SK-N-SH treated with all-trans-retinoic acid at 6 μM for 48 hours (cell line): ENCODE data around the gene CAST.
A peak's percentile ranks its signal among the peaks of the same experiment; 100 is the strongest.

Experiments
- ATAC-seq: fragments of 200-7000 bp; cut with Tn5 transposase; 3 replicates; pipeline ENCODE4 v1.9.1; 2020; ENCODE audit warnings: mild to moderate bottlenecking, moderate library complexity
- ARNTL ChIP-seq: fragments of 450-650 bp; formaldehyde crosslinking; IDR thresholded peaks from 2 replicates; pipeline ENCODE4 v1.5.0; 2020; ENCODE audit warnings: low read depth, mild to moderate bottlenecking, moderate library complexity, borderline replicate concordance
- ESRRG ChIP-seq: fragments of 250-450 bp; sonication (Bioruptor Pico); IDR thresholded peaks from 2 replicates; pipeline ENCODE4 v1.6.1; 2021; ENCODE audit warnings: mild to moderate bottlenecking
- GLIS3 ChIP-seq: fragments of 250-450 bp; sonication (Bioruptor Pico); IDR thresholded peaks from 2 replicates; pipeline ENCODE4 v1.5.0; 2020; ENCODE audit warnings: mild to moderate bottlenecking, moderate library complexity
- ISL1 ChIP-seq: fragments of 250-450 bp; sonication (Bioruptor Pico); IDR thresholded peaks from 2 replicates; pipeline ENCODE4 v2.1.2; 2022; ENCODE audit warnings: mild to moderate bottlenecking, moderate library complexity
- OSR1 ChIP-seq: fragments of 250-450 bp; sonication (Bioruptor Pico); IDR thresholded peaks from 2 replicates; pipeline ENCODE4 v1.8.0; 2022; ENCODE audit warnings: moderate library complexity, mild to moderate bottlenecking, inconsistent platforms
- PPARA ChIP-seq: fragments of 250-450 bp; sonication (Bioruptor Pico); IDR thresholded peaks from 2 replicates; pipeline ENCODE4 v1.5.0; 2020; ENCODE audit warnings: mild to moderate bottlenecking, borderline replicate concordance
- RARB ChIP-seq: fragments of 250-450 bp; sonication (Bioruptor Pico); IDR thresholded peaks from 2 replicates; pipeline ENCODE4 v1.8.0; 2021; ENCODE audit warnings: mild to moderate bottlenecking, moderate library complexity
- TCF4 ChIP-seq: fragments of 250-450 bp; sonication (Bioruptor Pico); IDR thresholded peaks from 2 replicates; pipeline ENCODE4 v1.8.0; 2021; ENCODE audit warnings: mild to moderate bottlenecking, moderate library complexity, borderline replicate concordance
- TOX ChIP-seq: fragments of 250-450 bp; sonication (Bioruptor Pico); IDR thresholded peaks from 2 replicates; pipeline ENCODE4 v1.8.0; 2021; ENCODE audit warnings: mild to moderate bottlenecking, moderate library complexity, borderline replicate concordance
- ZC3H10 ChIP-seq: fragments of 250-450 bp; sonication (Bioruptor Pico); IDR thresholded peaks from 2 replicates; pipeline ENCODE4 v1.5.1; 2021; ENCODE audit warnings: mild to moderate bottlenecking, moderate library complexity
- ZFP3 ChIP-seq: fragments of 250-450 bp; sonication (Bioruptor Pico); IDR thresholded peaks from 2 replicates; pipeline ENCODE4 v1.5.0; 2020; ENCODE audit warnings: mild to moderate bottlenecking, moderate library complexity
- ZFP30 ChIP-seq: fragments of 450-650 bp; formaldehyde crosslinking; IDR thresholded peaks from 2 replicates; pipeline ENCODE4 v1.5.0; 2022; ENCODE audit warnings: mild to moderate bottlenecking, moderate library complexity
- ZNF565 ChIP-seq: fragments of 450-650 bp; formaldehyde crosslinking; conservative IDR thresholded peaks from 2 replicates; pipeline ENCODE4 v1.5.0; 2020; ENCODE audit warnings: low read depth, mild to moderate bottlenecking, moderate library complexity
- ZNF70 ChIP-seq: fragments of 450-650 bp; formaldehyde crosslinking; IDR thresholded peaks from 2 replicates; pipeline ENCODE4 v1.5.0; 2020; ENCODE audit warnings: mild to moderate bottlenecking, moderate library complexity
- TF ChIP-seq, protein P1 (sequence below): fragments of 250-450 bp; sonication (Bioruptor Pico); IDR thresholded peaks from 2 replicates; pipeline ENCODE4 v1.8.0; 2020; ENCODE audit warnings: mild to moderate bottlenecking, moderate library complexity, borderline replicate concordance
- TF ChIP-seq, protein P2 (sequence below): fragments of 250-450 bp; sonication (Bioruptor Pico); IDR thresholded peaks from 2 replicates; pipeline ENCODE4 v1.8.0; 2021; ENCODE audit warnings: low read depth, mild to moderate bottlenecking, moderate library complexity, borderline replicate concordance
- TF ChIP-seq, protein P3 (sequence below): fragments of 250-450 bp; sonication (Bioruptor Pico); IDR thresholded peaks from 2 replicates; pipeline ENCODE4 v1.5.1; 2020; ENCODE audit warnings: low read depth, mild to moderate bottlenecking, moderate library complexity
- TF ChIP-seq, protein P4 (sequence below): fragments of 250-450 bp; sonication (Bioruptor Pico); IDR thresholded peaks from 2 replicates; pipeline ENCODE4 v1.5.1; 2021; ENCODE audit warnings: mild to moderate bottlenecking, moderate library complexity

The CAST gene

DNA sequence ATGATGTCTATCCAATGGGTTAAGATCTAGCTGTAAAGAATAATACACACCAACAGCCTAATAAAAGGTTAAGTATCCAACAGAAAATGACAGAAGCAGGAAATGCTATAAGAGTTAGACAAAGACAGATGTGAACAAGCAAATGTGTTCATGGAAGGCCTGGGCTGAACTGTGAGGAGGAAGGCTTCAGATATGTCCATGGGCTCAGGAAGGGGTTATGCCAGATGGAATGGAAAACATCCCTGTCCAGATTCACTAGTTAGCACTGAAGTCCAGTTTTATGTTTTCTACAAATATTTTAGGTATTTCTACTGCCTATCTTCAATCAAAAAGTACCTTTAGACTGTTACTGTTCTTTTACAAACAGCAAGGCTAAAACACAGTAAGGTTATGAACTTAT is 118.5 kb downstream of the CAST start:
- peak; percentile 81 for ATAC-seq
- TF ChIP-seq, protein P1, sequence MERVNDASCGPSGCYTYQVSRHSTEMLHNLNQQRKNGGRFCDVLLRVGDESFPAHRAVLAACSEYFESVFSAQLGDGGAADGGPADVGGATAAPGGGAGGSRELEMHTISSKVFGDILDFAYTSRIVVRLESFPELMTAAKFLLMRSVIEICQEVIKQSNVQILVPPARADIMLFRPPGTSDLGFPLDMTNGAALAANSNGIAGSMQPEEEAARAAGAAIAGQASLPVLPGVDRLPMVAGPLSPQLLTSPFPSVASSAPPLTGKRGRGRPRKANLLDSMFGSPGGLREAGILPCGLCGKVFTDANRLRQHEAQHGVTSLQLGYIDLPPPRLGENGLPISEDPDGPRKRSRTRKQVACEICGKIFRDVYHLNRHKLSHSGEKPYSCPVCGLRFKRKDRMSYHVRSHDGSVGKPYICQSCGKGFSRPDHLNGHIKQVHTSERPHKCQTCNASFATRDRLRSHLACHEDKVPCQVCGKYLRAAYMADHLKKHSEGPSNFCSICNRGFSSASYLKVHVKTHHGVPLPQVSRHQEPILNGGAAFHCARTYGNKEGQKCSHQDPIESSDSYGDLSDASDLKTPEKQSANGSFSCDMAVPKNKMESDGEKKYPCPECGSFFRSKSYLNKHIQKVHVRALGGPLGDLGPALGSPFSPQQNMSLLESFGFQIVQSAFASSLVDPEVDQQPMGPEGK, result no peak
- TF ChIP-seq ESRRG (CRISPR knock-in tag) (no peak), ZNF70 (no peak), RARB (CRISPR knock-in tag) (no peak), TOX (no peak), PPARA (CRISPR knock-in tag) (no peak)
- TF ChIP-seq, protein P2, sequence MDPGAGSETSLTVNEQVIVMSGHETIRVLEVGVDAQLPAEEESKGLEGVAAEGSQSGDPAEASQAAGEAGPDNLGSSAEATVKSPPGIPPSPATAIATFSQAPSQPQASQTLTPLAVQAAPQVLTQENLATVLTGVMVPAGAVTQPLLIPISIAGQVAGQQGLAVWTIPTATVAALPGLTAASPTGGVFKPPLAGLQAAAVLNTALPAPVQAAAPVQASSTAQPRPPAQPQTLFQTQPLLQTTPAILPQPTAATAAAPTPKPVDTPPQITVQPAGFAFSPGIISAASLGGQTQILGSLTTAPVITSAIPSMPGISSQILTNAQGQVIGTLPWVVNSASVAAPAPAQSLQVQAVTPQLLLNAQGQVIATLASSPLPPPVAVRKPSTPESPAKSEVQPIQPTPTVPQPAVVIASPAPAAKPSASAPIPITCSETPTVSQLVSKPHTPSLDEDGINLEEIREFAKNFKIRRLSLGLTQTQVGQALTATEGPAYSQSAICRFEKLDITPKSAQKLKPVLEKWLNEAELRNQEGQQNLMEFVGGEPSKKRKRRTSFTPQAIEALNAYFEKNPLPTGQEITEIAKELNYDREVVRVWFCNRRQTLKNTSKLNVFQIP (CRISPR knock-in tag), result no peak
- TF ChIP-seq, protein P3, sequence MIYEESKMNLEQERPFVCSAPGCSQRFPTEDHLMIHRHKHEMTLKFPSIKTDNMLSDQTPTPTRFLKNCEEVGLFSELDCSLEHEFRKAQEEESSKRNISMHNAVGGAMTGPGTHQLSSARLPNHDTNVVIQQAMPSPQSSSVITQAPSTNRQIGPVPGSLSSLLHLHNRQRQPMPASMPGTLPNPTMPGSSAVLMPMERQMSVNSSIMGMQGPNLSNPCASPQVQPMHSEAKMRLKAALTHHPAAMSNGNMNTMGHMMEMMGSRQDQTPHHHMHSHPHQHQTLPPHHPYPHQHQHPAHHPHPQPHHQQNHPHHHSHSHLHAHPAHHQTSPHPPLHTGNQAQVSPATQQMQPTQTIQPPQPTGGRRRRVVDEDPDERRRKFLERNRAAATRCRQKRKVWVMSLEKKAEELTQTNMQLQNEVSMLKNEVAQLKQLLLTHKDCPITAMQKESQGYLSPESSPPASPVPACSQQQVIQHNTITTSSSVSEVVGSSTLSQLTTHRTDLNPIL (CRISPR knock-in tag), result no peak

DNA sequence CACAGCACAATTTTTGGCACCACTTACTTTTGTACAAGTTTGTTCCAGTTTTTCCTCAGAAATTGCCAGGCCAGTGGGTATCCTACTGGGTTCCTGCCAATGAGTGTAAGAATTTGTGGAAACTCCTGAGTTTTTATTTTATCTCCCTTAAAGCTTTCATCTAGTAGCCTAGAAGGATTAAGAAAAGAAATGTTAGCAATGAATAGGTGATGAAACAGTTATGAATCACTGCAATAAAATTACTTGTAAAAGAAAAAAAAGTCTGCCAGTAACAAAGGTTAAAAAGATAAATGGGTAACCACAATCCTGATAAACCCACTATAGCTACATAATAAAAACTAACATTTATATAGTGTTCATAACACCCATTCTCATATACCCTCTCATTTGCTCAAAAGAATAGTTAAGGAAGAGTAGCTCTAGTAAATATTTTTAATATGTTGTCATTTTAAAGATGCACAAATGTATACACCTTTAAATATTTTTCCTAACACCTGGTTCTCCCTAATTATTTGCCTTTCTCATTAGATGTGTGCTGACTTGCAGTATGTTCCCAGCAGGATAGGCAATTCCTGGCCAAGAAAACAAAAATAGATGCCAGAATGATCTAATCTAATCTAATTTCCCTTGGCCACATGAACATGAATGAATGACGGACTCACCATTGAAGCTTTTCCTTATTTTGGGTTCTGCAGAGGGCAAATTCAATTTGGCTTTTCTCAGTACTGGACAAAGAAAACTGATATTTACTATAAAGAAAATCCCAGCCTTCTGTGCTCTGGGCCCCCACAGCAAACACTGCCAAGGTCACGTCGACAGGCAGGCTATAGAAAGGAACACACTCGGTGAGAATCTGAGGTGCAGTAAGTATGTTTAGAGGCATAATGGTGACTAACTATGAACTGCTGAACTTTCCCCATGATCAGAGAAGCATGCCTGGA is 119.1 kb downstream of the CAST start:
- TF ChIP-seq, protein P4, sequence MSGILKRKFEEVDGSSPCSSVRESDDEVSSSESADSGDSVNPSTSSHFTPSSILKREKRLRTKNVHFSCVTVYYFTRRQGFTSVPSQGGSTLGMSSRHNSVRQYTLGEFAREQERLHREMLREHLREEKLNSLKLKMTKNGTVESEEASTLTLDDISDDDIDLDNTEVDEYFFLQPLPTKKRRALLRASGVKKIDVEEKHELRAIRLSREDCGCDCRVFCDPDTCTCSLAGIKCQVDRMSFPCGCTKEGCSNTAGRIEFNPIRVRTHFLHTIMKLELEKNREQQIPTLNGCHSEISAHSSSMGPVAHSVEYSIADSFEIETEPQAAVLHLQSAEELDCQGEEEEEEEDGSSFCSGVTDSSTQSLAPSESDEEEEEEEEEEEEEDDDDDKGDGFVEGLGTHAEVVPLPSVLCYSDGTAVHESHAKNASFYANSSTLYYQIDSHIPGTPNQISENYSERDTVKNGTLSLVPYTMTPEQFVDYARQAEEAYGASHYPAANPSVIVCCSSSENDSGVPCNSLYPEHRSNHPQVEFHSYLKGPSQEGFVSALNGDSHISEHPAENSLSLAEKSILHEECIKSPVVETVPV, result no peak
- no peak for TF ChIP-seq OSR1 (CRISPR knock-in tag)
- TF ChIP-seq, protein P3 (CRISPR knock-in tag), result 0 out of 2 replicates have a peak, but pooled peaks have one; percentile 39
- TF ChIP-seq ESRRG (CRISPR knock-in tag), result no peak
- no peak for TF ChIP-seq ZNF565 (CRISPR knock-in tag)
- TF ChIP-seq ARNTL, result no peak
- no peak for TF ChIP-seq GLIS3 (CRISPR knock-in tag)
- TF ChIP-seq TCF4 (CRISPR knock-in tag), result no peak
- TF ChIP-seq ISL1 (CRISPR knock-in tag), result peak; percentile 41
- TF ChIP-seq, protein P1, result no peak
- peak; percentile 43 for ATAC-seq

DNA sequence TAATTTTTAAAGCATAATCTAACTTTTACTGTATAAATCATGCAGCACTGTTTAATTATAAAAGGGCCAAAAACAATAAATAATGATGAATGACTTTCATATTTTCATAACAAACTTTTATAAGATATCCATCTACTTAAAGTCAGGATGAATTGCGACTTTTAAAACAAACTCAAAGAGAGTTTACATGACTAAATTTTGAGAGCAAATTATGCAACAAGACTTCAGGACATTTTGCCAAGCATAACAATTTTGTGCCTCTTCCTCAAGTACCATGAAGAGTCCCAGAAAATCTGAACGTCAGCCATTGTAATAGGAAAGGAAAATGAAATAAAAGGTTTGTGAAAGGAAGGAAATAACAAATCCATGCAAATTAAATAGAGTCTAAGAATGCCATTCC is 121.2 kb downstream of the CAST start:
- no peak for ATAC-seq
- TF ChIP-seq ZFP3 (CRISPR knock-in tag) (no peak), ZFP30 (CRISPR knock-in tag) (no peak), ZC3H10 (CRISPR knock-in tag) (no peak), PPARA (CRISPR knock-in tag) (no peak)
